Endothelial cell of umbilical vein (primary cell): ENCODE data around the gene AHRR. TPM values are rescaled to one million over a fixed set of nuclear protein-coding genes. Genes with fewer than 3 reads are reported as not detected.
"Not testable (repeated sequence)": the region's sequence is repeated elsewhere in the genome, so short reads cannot be mapped to it uniquely, and the experiment has no call there.

Source experiments
- BruUV-seq: library from RNA; stranded (reverse); fragments of 400-500 nt; replicated peaks from 2 replicates; lab custom pipeline; 2021; lab: Mats Ljungman, UMichigan
- CTCF ChIA-PET: fragments of 300-600, 350-600 bp; sonication (Branson Sonifier 250); formaldehyde crosslinking; loops from one replicate; lab custom pipeline; 2021; ENCODE audit warnings: antibody characterized with exemption, inconsistent platforms; lab: Charles Lee
- POLR2A ChIA-PET: fragments of 300-600, 350-600 bp; sonication (Branson Sonifier 250); formaldehyde crosslinking; loops from one replicate; lab custom pipeline; 2021; ENCODE audit warnings: antibody characterized with exemption, inconsistent platforms; lab: Charles Lee
- DNase-seq: peaks from one replicate; pipeline ENCODE4 v3.0.0-alpha.2; 2011; ENCODE audit warnings: low read depth, low spot score
- FAIRE-seq: peaks from 2 replicates; lab custom pipeline; 2011; peaks lifted over from hg19 to GRCh38; lab: Jason Lieb, UNC
- H2AFZ ChIP-seq: 2 replicates; pipeline ENCODE4 v1.6.0; 2012; ENCODE audit warnings: low read depth, low read length, control low read depth, inconsistent platforms
- H3K27ac ChIP-seq: 2 replicates; pipeline ENCODE4 v1.5.1; 2011; ENCODE audit warnings: low read depth, mild to moderate bottlenecking, control low read depth, low read length, moderate library complexity; ENCODE audit not compliant: insufficient read depth
- H3K27me3 ChIP-seq, 2 experiments: 2 replicates each; pipeline versions ENCODE4 v1.6.0 to v1.6.1; 2011; ENCODE audit warnings: low read length in 2 of 2, mixed read lengths in 1 of 2; ENCODE audit not compliant: control insufficient read depth in 2 of 2, insufficient read depth in 2 of 2
- H3K36me3 ChIP-seq, 2 experiments: 2 replicates in 1 of 2; 3 replicates in 1 of 2; pipeline ENCODE4 v1.5.1; 2011; ENCODE audit warnings: low read length in 2 of 2, mild to moderate bottlenecking in 1 of 2, moderate library complexity in 1 of 2; ENCODE audit not compliant: control insufficient read depth in 2 of 2, insufficient read depth in 2 of 2; ENCODE audit errors: extremely low read depth in 1 of 2
- H3K4me1 ChIP-seq: 3 replicates; pipeline ENCODE4 v1.5.1; 2011; ENCODE audit warnings: mild to moderate bottlenecking, low read length; ENCODE audit not compliant: control insufficient read depth, insufficient read depth; ENCODE audit errors: extremely low read depth
- H3K4me2 ChIP-seq: 2 replicates; pipeline ENCODE4 v1.6.1; 2011; ENCODE audit warnings: low read length, control low read depth, mixed read lengths; ENCODE audit not compliant: insufficient read depth
- H3K4me3 ChIP-seq, 3 experiments: fragments of 200-600 bp in 1 of 3; sonication (generic), shearing (Covaris generic) in 1 of 3; replicated peaks in 1 of 3; 2 replicates each; pipeline ENCODE4 v1.5.1; 2011 to 2016; ENCODE audit warnings: control low read depth in 3 of 3, low read length in 3 of 3, mild to moderate bottlenecking in 2 of 3, inconsistent platforms in 1 of 3, low read depth in 1 of 3, moderate library complexity in 1 of 3; ENCODE audit not compliant: insufficient read depth in 1 of 3
- H3K79me2 ChIP-seq: 2 replicates; pipeline ENCODE4 v1.6.0; 2012; ENCODE audit warnings: low read length, inconsistent platforms; ENCODE audit not compliant: control insufficient read depth, insufficient read depth
- H3K9ac ChIP-seq: replicated peaks from 2 replicates; pipeline ENCODE3; 2011; ENCODE audit warnings: low read length, control low read depth; ENCODE audit not compliant: insufficient read depth; ENCODE audit errors: extremely low read depth
- H3K9me1 ChIP-seq: replicated peaks from 3 replicates; pipeline ENCODE4 v1.6.0; 2011; ENCODE audit warnings: mild to moderate bottlenecking, low read length; ENCODE audit not compliant: control insufficient read depth, insufficient read depth; ENCODE audit errors: extremely low read depth
- H3K9me3 ChIP-seq: replicated peaks from 2 replicates; pipeline ENCODE4 v1.5.1; 2012; ENCODE audit warnings: low read length, inconsistent platforms; ENCODE audit not compliant: control insufficient read depth, insufficient read depth
- H4K20me1 ChIP-seq: replicated peaks from 2 replicates; pipeline ENCODE3; 2011; ENCODE audit warnings: mild to moderate bottlenecking, low read length; ENCODE audit not compliant: control insufficient read depth, insufficient read depth; ENCODE audit errors: extremely low read depth
- CTCF ChIP-seq, 2 donors: IDR thresholded peaks; 1 replicate in 1 of 2; 2 replicates in 1 of 2; pipeline ENCODE4 v1.5.1; 2011; ENCODE audit warnings: low read length in 2 of 2, mild to moderate bottlenecking in 2 of 2, moderate library complexity in 2 of 2, control low read depth in 1 of 2, inconsistent platforms in 1 of 2, low read depth in 1 of 2; ENCODE audit not compliant: insufficient read depth in 1 of 2; ENCODE audit errors: extremely low read depth in 1 of 2
- EZH2 ChIP-seq: IDR thresholded peaks from 2 replicates; pipeline ENCODE4 v1.6.1; 2012; ENCODE audit warnings: borderline replicate concordance, low read depth, mild to moderate bottlenecking, moderate library complexity, low read length, inconsistent platforms; ENCODE audit not compliant: severe bottlenecking
- FOS ChIP-seq: IDR thresholded peaks from 2 replicates; pipeline ENCODE4 v1.6.1; 2011; ENCODE audit warnings: mild to moderate bottlenecking, low read length, moderate library complexity, borderline replicate concordance; ENCODE audit not compliant: insufficient read depth
- GATA2 ChIP-seq: IDR thresholded peaks from 2 replicates; pipeline ENCODE4 v1.7.0; 2011; ENCODE audit warnings: low read depth, mild to moderate bottlenecking, moderate library complexity, mixed read lengths, low read length; ENCODE audit not compliant: insufficient read length, insufficient read depth
- JUN ChIP-seq: IDR thresholded peaks from 2 replicates; pipeline ENCODE4 v1.6.1; 2011; ENCODE audit warnings: borderline replicate concordance, low read depth; ENCODE audit not compliant: insufficient read length, insufficient read depth
- MAX ChIP-seq: IDR thresholded peaks from 2 replicates; pipeline ENCODE4 v1.6.1; 2011; ENCODE audit not compliant: insufficient read depth, insufficient read length
- MYC ChIP-seq: IDR thresholded peaks from one replicate; pipeline ENCODE4 v1.6.1; 2011; ENCODE audit warnings: mild to moderate bottlenecking, low read depth, low read length
- POLR2A ChIP-seq: IDR thresholded peaks from 2 replicates; pipeline ENCODE4 v1.6.1; 2012; ENCODE audit warnings: low read depth, mild to moderate bottlenecking, control low read depth, low read length
- POLR2AphosphoS5 ChIP-seq: IDR thresholded peaks from 2 replicates; pipeline ENCODE4 v1.6.1; 2012; ENCODE audit warnings: low read depth, mild to moderate bottlenecking, control low read depth, low read length, moderate library complexity; ENCODE audit not compliant: insufficient read depth
- dilution Hi-C: fragments of 300-500 bp; cut with MboI; formaldehyde crosslinking; loops from one replicate; pipeline ENCODE4 v1.15.0; 2019; ENCODE audit warnings: low sequenced_read_pairs; ENCODE audit not compliant: extremely low pct_ligation_motif_present
- intact Hi-C: fragments of 100-400 bp; cut with micrococcal nuclease; formaldehyde crosslinking; loops from one replicate; pipeline ENCODE4 v1.10.0; 2022
- polyA plus RNA-seq, 4 experiments: library from polyadenylated mRNA; depleted of rRNA in 3 of 4; stranded (reverse) in 3 of 4; unstranded in 1 of 4; fragments of >200 nt; gene quantifications; 2 replicates each; pipeline versions ENCODE4 v1.2.1 to v1.2.3, GENCODE V29; 2011 to 2012; ENCODE audit warnings: missing spikeins in 1 of 4
- total RNA-seq: library from RNA; stranded (reverse); gene quantifications from 2 replicates; pipeline ENCODE4 v1.2.3, GENCODE V29; 2021

The AHRR gene
- total and polyA plus RNA-seq, 2 donors (not counting 3 experiments of a cell fraction or from before 2014, with no cell fraction given) = 3.1 to 7.3 TPM

- Histone ChIP-seq H3K27ac (no peak overlapping the region), H4K20me1 (no peaks in the 10 kb centered on the region), H3K9me3 (no peaks in the 10 kb centered on the region), H3K36me3 (no peaks in the 10 kb centered on the region), H3K4me2 (no peak overlapping the region), H2AFZ (no peak overlapping the region), H3K9ac (no peak overlapping the region), H3K4me1 (no peaks in the 10 kb centered on the region), H3K79me2 (no peaks in the 10 kb centered on the region), H3K4me3 (no peak overlapping the region), H3K9me1 (no peaks in the 10 kb centered on the region), H3K27me3 (peaks cover 0 to 2% of the 10 kb centered on the region in 2 experiments)
- ChIA-PET POLR2A (no interaction called here), CTCF (no interaction called here)
- BruUV-seq = no TSS peak
- DNase-seq (no peak), FAIRE-seq (no peak)
- TF ChIP-seq EZH2 (no peak), FOS (no peak), GATA2 (no peak), MAX (no peak), JUN (no peak), CTCF (IDR thresholded peaks at IDR 0.05; ENCODE audit: extremely low read depth in 1 of 2, insufficient read depth in 1 of 2, low read depth in 1 of 2, low read length in 2 of 2) (no peak), MYC (no peak), POLR2A (no peak), POLR2AphosphoS5 (no peak)
- dilution Hi-C loops (no loop called here), intact Hi-C loops (loop anchor here (1.0 kb wide), 1 partner anchor 14 kb away; no protein-coding TSS in a partner anchor)
Observed at GRCh38 chr5:485946-486491, 164.5 kb downstream of the AHRR start.

GRCh38 chr5:486597-486996 lies 165.1 kb downstream of the AHRR start:
- DNase-seq, H3K9ac ChIP-seq, H2AFZ ChIP-seq, CTCF ChIA-PET, H3K27ac ChIP-seq, H3K9me1 ChIP-seq, H4K20me1 ChIP-seq, POLR2A ChIA-PET, H3K4me1 ChIP-seq, H3K79me2 ChIP-seq, dilution Hi-C loops, H3K4me3 ChIP-seq, BruUV-seq, FAIRE-seq, H3K9me3 ChIP-seq, H3K27me3 ChIP-seq, H3K4me2 ChIP-seq, H3K36me3 ChIP-seq: not testable (repeated sequence)
- intact Hi-C loops = loop anchor here (1.0 kb wide), 1 partner anchor 14 kb away; no protein-coding TSS in a partner anchor
